Measurements from ENCODE around the gene TMEM223. TPM values are rescaled to one million over a fixed set of nuclear protein-coding genes. Genes with fewer than 3 reads are reported as not detected.

The TMEM223 gene
- 21.8 and 24.1 TPM in 2 replicates for total RNA-seq

GRCh38 chr11:62791501-62792201 is at the start of gene TMEM223:
Gene TMEM223 (minus strand): TSS chr11:62792006. CDS start chr11:62791994, 12 bp downstream.

GRCh38 chr11:62839050-62839945 is 47.5 kb upstream of the TMEM223 start, which contains the start of gene WDR74:
Gene WDR74 (minus strand): TSS chr11:62839590. CDS start chr11:62839570, 20 bp downstream.

GRCh38 chr11:62832336-62833234 is 40.8 kb upstream of the TMEM223 start, which contains the start of gene TEX54:
Gene TEX54 (minus strand): TSS chr11:62832841.

GRCh38 chr11:62831520-62832335 is 39.9 kb upstream of the TMEM223 start, which contains the start of gene STX5:
Gene STX5 (minus strand): TSS chr11:62832051. CDS start chr11:62831243, 808 bp downstream.

GRCh38 chr11:62805076-62805892 is 13.5 kb upstream of the TMEM223 start, which contains the start of gene NXF1:
Gene NXF1 (minus strand): TSS chr11:62805440. CDS start chr11:62805356, 84 bp downstream.

GRCh38 chr11:62787005-62787759 is 4.6 kb downstream of the TMEM223 start, which contains the start of gene TMEM179B:
Gene TMEM179B (plus strand): TSS chr11:62787402. CDS start chr11:62787432, 30 bp downstream.

GRCh38 chr11:62771144-62772021 is 20.4 kb downstream of the TMEM223 start, which contains the start of gene TAF6L:
Gene TAF6L (plus strand): TSS chr11:62771396. CDS start chr11:62775784, 4,388 bp downstream.

GRCh38 chr11:62753736-62754603 is 37.8 kb downstream of the TMEM223 start, which contains the start of gene ZBTB3:
Gene ZBTB3 (minus strand): TSS chr11:62754160. CDS start chr11:62753664, 496 bp downstream.

Other genes with a start within 250 kb of the TMEM223 start
- 598 and 812 TPM in 2 replicates for gene AHNAK, start 245.2 kb downstream of the TMEM223 start, total RNA-seq
- gene EEF1G, start 218.1 kb downstream of the TMEM223 start, total RNA-seq = 1,010 and 1,304 TPM in 2 replicates
- 7.0 TPM in 2 replicates for gene TUT1, start 200.5 kb downstream of the TMEM223 start, total RNA-seq
- gene MTA2, start 190.1 kb downstream of the TMEM223 start, total RNA-seq = 97.1 and 125 TPM in 2 replicates
- gene EML3, start 179.2 kb downstream of the TMEM223 start, total RNA-seq = 11.6 and 14.0 TPM in 2 replicates
- 2.3 and 2.9 TPM in 2 replicates for gene ROM1, start 178.7 kb downstream of the TMEM223 start, total RNA-seq
- gene B3GAT3, start 170.0 kb downstream of the TMEM223 start, total RNA-seq = 34.3 and 50.9 TPM in 2 replicates
- 315 and 475 TPM in 2 replicates for gene GANAB, start 145.4 kb downstream of the TMEM223 start, total RNA-seq
- 22.9 and 24.5 TPM in 2 replicates for gene INTS5, start 138.7 kb downstream of the TMEM223 start, total RNA-seq
- 24.6 and 35.6 TPM in 2 replicates for gene C11orf98, start 126.8 kb downstream of the TMEM223 start, total RNA-seq
- gene CSKMT, start 126.7 kb downstream of the TMEM223 start, total RNA-seq = 4.2 and 9.4 TPM in 2 replicates
- 12.0 and 12.6 TPM in 2 replicates for gene UQCC3, start 120.3 kb downstream of the TMEM223 start, total RNA-seq
- 2.7 and 3.3 TPM in 2 replicates for gene LBHD1, start 119.7 kb downstream of the TMEM223 start, total RNA-seq
- 99.4 and 126 TPM in 2 replicates for gene UBXN1, start 112.9 kb downstream of the TMEM223 start, total RNA-seq
- 12.2 and 23.5 TPM in 2 replicates for gene LRRN4CL, start 102.5 kb downstream of the TMEM223 start, total RNA-seq
- 37.4 and 39.5 TPM in 2 replicates for gene BSCL2, start 84.6 kb downstream of the TMEM223 start, total RNA-seq
- gene GNG3, start 84.3 kb downstream of the TMEM223 start, total RNA-seq = not detected in 2 replicates
- gene HNRNPUL2, start 64.5 kb downstream of the TMEM223 start, total RNA-seq = 9.6 and 16.4 TPM in 2 replicates
- 30.0 and 35.2 TPM in 2 replicates for gene TTC9C, start 63.5 kb downstream of the TMEM223 start, total RNA-seq
- gene ZBTB3, start 37.8 kb downstream of the TMEM223 start, total RNA-seq = 14.5 and 15.6 TPM in 2 replicates
- gene POLR2G, start 30.4 kb downstream of the TMEM223 start, total RNA-seq = 66.9 and 68.8 TPM in 2 replicates
- 29.2 and 30.7 TPM in 2 replicates for gene TAF6L, start 20.6 kb downstream of the TMEM223 start, total RNA-seq
- 19.0 and 25.5 TPM in 2 replicates for gene TMEM179B, start 4.6 kb downstream of the TMEM223 start, total RNA-seq
- gene NXF1, start 13.4 kb upstream of the TMEM223 start, total RNA-seq = 26.4 and 28.4 TPM in 2 replicates
- 42.4 and 52.6 TPM in 2 replicates for gene STX5, start 40.0 kb upstream of the TMEM223 start, total RNA-seq
- gene TEX54, start 40.8 kb upstream of the TMEM223 start, total RNA-seq = not detected in 2 replicates
- 48.4 and 68.5 TPM in 2 replicates for gene WDR74, start 47.6 kb upstream of the TMEM223 start, total RNA-seq
- 348 and 637 TPM in 2 replicates for gene SLC3A2, start 88.9 kb upstream of the TMEM223 start, total RNA-seq
- not detected in 2 replicates for gene CHRM1, start 129.4 kb upstream of the TMEM223 start, total RNA-seq
- not detected in 2 replicates for gene SLC22A6, start 193.0 kb upstream of the TMEM223 start, total RNA-seq
- gene SLC22A8, start 223.8 kb upstream of the TMEM223 start, total RNA-seq = under 0.01 TPM in 1 of 2 replicates, not detected in the other

All from uterine smooth muscle cell (primary cell).